OCI-LY3 (cell line): ENCODE data around the gene IL18R1.
A peak's percentile ranks its signal among the peaks of the same experiment; 100 is the strongest.

Experiments used
- H2AFZ ChIP-seq: fragments of 200-600, 300-600 bp; shearing (Covaris generic); 2 replicates; pipeline ENCODE4 v1.6.0; 2014; ENCODE audit warnings: antibody characterized with exemption, low read depth, low read length
- H3K27ac ChIP-seq: fragments of 200-600, 300-600 bp; sonication (generic); 2 replicates; pipeline ENCODE4 v1.5.1; 2014; ENCODE audit warnings: mild to moderate bottlenecking, low read length, moderate library complexity, mixed read lengths
- H3K27me3 ChIP-seq: fragments of 200-600, 300-600 bp; sonication (generic); 2 replicates; pipeline ENCODE4 v1.6.1; 2014; ENCODE audit warnings: low read depth, low read length, mixed read lengths
- H3K36me3 ChIP-seq: fragments of 200-600, 300-600 bp; sonication (generic); replicated peaks from 2 replicates; pipeline ENCODE3; 2014; ENCODE audit warnings: low read depth, low read length, mixed read lengths
- H3K4me1 ChIP-seq: fragments of 300-600, 200-600 bp; sonication (generic); 2 replicates; pipeline ENCODE4 v1.6.1; 2014; ENCODE audit warnings: low read length, mixed read lengths
- H3K4me2 ChIP-seq: fragments of 200-600, 300-600 bp; sonication (generic); 2 replicates; pipeline ENCODE4 v1.6.1; 2014; ENCODE audit warnings: low read length, mixed read lengths
- H3K4me3 ChIP-seq: fragments of 300-600, 200-600 bp; sonication (generic); 2 replicates; pipeline ENCODE4 v1.5.1; 2014; ENCODE audit warnings: antibody characterized with exemption, mild to moderate bottlenecking, low read length, moderate library complexity
- H3K79me2 ChIP-seq: fragments of 300-600, 200-600 bp; shearing (Covaris generic); 2 replicates; pipeline ENCODE4 v1.6.1; 2014; ENCODE audit warnings: mild to moderate bottlenecking, low read length, mixed read lengths
- H3K9ac ChIP-seq: fragments of 300-600, 200-600 bp; shearing (Covaris generic); 2 replicates; pipeline ENCODE4 v1.6.0; 2014; ENCODE audit warnings: mild to moderate bottlenecking, low read length, moderate library complexity
- H3K9me3 ChIP-seq: fragments of 200-600, 300-600 bp; shearing (Covaris generic); 2 replicates; pipeline ENCODE4 v1.6.1; 2014; ENCODE audit warnings: low read length, mixed read lengths; ENCODE audit not compliant: insufficient read depth
- H4K20me1 ChIP-seq: fragments of 200-600, 300-600 bp; sonication (generic); 2 replicates; pipeline ENCODE4 v1.6.1; 2016; ENCODE audit warnings: low read length, mixed read lengths; ENCODE audit not compliant: insufficient read depth
- EZH2phosphoT487 ChIP-seq: fragments of 200-600 bp; shearing (Covaris generic); IDR thresholded peaks from 2 replicates; pipeline ENCODE4 v1.6.1; 2018; ENCODE audit warnings: antibody characterized with exemption, mixed run types, low read depth
- TF ChIP-seq, protein P1 (sequence below): fragments of 200-600, 300-600 bp; sonication (generic); IDR thresholded peaks from 2 replicates; pipeline ENCODE4 v1.5.1; 2014; ENCODE audit warnings: antibody characterized with exemption, low read length, low read depth

The IL18R1 gene

DNA sequence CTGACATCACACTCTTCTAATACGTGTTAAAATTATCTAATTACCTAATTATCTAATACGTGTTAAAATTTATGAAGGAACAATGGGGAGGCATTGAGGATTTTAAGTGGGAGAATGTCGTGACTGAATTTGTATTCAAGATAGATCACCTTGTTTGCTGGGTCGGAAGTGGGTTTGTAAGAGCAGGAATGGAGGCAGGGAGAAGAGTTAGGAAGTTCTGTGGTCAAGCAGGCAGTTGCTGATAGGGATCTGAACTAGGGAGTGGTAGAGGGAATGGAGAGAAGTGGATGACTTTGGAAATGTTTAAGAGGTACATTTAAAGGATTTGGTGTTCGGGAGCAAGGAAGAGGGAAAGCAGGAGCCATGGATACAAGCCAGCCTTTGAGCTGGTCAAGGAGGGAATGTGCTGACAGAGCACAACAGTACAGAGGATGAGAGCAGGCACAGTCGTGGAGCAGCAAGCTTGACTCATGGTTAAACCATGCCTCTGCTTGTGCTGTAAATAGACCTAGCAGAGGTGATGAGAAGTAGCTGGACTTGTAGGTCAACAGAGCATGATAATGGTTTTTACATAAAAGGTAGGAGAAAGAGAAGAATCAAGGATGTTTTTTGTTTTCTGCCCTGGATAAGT is 83.6 kb downstream of the IL18R1 start:
- Histone ChIP-seq H3K27me3 (no peaks in the 10 kb centered on the region), H3K27ac (no peak overlapping the region), H3K4me2 (no peak overlapping the region)

DNA sequence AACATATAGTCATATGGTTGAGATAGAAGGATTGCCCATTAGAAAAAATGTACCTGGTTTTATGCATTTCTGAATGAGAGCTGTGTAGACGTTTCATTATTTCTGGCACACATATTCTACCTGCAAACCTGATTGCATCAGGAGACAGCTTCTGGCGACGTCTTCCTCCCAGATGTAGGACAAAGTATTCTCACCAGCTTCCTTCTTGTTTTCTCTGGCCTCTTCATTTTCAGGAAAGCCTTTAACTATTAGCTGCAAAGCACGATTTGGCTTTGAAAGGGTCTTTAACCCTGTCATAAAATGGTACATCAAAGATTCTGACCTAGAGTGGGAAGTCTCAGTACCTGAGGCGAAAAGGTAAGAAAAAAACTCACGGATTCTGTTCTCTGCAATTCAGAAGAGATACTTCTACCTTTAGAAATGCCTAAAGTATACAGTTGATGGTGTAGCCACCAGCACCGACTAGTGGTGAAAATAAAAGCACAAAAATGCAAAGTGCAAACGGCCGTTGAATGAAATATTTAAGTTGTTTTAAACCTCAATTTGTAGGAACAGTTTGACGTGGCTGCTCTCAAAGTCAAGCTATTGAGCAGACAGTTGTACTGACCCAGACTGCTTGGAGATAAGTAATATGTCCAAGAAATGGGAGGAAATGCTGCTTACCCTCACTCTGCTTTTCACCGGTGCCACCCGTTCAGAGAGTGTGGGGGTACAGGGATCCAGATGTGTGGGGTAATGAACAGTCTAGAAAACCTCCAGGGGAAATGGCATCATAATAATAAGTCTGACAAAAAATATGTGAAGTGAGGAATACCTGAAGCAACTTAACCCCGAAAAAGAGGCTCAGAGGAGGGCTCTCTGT is 87.6 kb downstream of the IL18R1 start:
- Histone ChIP-seq H3K27ac (no peak overlapping the region), H2AFZ (peak overlapping the region; percentile 66), H3K4me1 (peaks cover 13% of the 10 kb centered on the region), H3K79me2 (no peaks in the 10 kb centered on the region), H3K4me2 (peak overlapping the region; percentile 66), H3K9ac (no peak overlapping the region), H3K4me3 (peak overlapping the region; percentile 58), H4K20me1 (no peaks in the 10 kb centered on the region), H3K27me3 (no peaks in the 10 kb centered on the region), H3K36me3 (no peaks in the 10 kb centered on the region), H3K9me3 (no peaks in the 10 kb centered on the region)
- TF ChIP-seq, protein P1, sequence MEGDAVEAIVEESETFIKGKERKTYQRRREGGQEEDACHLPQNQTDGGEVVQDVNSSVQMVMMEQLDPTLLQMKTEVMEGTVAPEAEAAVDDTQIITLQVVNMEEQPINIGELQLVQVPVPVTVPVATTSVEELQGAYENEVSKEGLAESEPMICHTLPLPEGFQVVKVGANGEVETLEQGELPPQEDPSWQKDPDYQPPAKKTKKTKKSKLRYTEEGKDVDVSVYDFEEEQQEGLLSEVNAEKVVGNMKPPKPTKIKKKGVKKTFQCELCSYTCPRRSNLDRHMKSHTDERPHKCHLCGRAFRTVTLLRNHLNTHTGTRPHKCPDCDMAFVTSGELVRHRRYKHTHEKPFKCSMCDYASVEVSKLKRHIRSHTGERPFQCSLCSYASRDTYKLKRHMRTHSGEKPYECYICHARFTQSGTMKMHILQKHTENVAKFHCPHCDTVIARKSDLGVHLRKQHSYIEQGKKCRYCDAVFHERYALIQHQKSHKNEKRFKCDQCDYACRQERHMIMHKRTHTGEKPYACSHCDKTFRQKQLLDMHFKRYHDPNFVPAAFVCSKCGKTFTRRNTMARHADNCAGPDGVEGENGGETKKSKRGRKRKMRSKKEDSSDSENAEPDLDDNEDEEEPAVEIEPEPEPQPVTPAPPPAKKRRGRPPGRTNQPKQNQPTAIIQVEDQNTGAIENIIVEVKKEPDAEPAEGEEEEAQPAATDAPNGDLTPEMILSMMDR = peak; percentile 89
- TF ChIP-seq EZH2phosphoT487 = no peak

More for the DNA sequence above, 83.6 kb downstream of the IL18R1 start:
- H3K9ac ChIP-seq = no peak overlapping the region
- no peaks in the 10 kb centered on the region for H3K79me2 ChIP-seq
- no peak overlapping the region for H2AFZ ChIP-seq
- TF ChIP-seq, protein P1 = no peak
- TF ChIP-seq EZH2phosphoT487 = no peak
- no peaks in the 10 kb centered on the region for H4K20me1 ChIP-seq
- H3K36me3 ChIP-seq = no peaks in the 10 kb centered on the region
- no peak overlapping the region for H3K4me3 ChIP-seq
- H3K4me1 ChIP-seq = peaks cover 38% of the 10 kb centered on the region
- no peaks in the 10 kb centered on the region for H3K9me3 ChIP-seq

DNA sequence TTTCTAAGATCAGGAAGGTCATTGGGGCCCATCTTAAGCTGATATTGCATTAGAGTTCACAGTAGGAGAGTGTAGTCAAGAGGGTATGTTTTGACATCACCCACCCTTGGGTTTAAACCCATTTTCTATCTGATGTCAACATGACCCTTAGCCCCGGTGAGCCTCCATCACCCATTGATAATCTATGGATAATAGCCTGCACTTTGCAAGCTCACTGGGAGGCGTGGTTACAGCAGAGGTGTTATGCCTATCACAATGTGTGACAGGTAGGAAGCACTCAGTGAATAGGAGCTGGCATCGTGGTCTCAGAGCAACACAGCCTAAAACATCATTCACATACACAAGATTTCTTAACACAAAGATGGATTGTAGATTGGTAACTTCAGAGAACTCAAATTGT is 88.6 kb downstream of the IL18R1 start:
- peaks cover 13% of the 10 kb centered on the region for H3K4me1 ChIP-seq
- H2AFZ ChIP-seq = no peak overlapping the region
- no peaks in the 10 kb centered on the region for H3K36me3 ChIP-seq
- no peak overlapping the region for H3K27ac ChIP-seq
- no peaks in the 10 kb centered on the region for H3K27me3 ChIP-seq
- H4K20me1 ChIP-seq = no peaks in the 10 kb centered on the region
- H3K79me2 ChIP-seq = no peaks in the 10 kb centered on the region
- no peaks in the 10 kb centered on the region for H3K9me3 ChIP-seq
- no peak overlapping the region for H3K4me3 ChIP-seq
- H3K4me2 ChIP-seq = no peak overlapping the region
- H3K9ac ChIP-seq = no peak overlapping the region
- TF ChIP-seq, protein P1 = no peak
- TF ChIP-seq EZH2phosphoT487 = no peak

DNA sequence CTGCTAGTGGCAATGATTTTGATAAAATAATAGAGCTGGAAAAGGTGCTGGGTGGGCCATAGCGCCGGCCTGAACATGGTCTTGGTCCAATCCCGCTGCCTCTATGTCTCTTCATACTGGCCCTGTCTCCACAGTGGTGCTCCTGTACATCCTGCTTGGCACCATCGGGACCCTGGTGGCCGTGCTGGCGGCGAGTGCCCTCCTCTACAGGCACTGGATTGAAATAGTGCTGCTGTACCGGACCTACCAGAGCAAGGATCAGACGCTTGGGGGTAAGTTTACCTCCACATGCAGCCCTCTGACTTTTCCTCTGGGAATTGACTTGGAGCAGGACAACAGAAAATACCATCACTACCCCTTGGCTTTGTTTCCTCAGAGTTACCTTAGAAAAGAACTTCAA is 91.3 kb downstream of the IL18R1 start:
- TF ChIP-seq, protein P1 = no peak
- TF ChIP-seq EZH2phosphoT487 = no peak
- no peak overlapping the region for H2AFZ ChIP-seq
- H3K4me1 ChIP-seq = peaks cover 13% of the 10 kb centered on the region
- no peaks in the 10 kb centered on the region for H3K36me3 ChIP-seq
- no peak overlapping the region for H3K27ac ChIP-seq
- H3K9ac ChIP-seq = no peak overlapping the region
- no peaks in the 10 kb centered on the region for H3K27me3 ChIP-seq
- no peak overlapping the region for H3K4me3 ChIP-seq
- no peaks in the 10 kb centered on the region for H3K9me3 ChIP-seq
- no peaks in the 10 kb centered on the region for H3K79me2 ChIP-seq
- H4K20me1 ChIP-seq = no peaks in the 10 kb centered on the region
- H3K4me2 ChIP-seq = no peak overlapping the region
